Measurements from ENCODE around the gene OPALIN. TPM values are rescaled to one million over a fixed set of nuclear protein-coding genes. Genes with fewer than 3 reads are reported as not detected.
A peak's percentile ranks its signal among the peaks of the same experiment; 100 is the strongest.

OPALIN gene
- total and polyA plus RNA-seq, 2 experiments from 2014 or later, result not detected

DNA sequence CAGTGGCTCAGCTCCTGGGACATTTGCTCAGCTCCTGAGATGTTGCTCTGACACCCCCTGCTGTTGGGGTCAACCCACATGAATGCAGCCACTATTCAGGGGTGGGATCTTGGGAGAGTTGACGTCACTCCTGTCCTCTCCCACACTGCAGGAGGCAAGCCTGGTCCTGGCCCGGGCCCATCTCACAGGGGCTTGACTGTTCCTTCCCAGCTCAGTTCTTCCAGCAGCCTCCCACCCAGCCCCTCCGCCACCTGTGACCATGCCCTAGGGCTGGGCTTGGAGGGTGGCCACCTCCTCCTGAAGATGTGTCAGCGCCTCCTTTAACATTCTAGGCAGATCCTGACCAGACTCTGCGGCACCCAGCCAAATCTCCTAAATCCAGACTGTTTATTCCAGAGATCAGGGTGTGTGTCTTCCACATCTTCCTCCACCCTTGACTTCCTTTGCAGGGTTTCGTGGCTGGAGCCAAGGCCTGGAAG, 19.1 kb upstream of the OPALIN start:
- peak; percentile 50 for DNase-seq (ENCODE audit: low spot score)
- no peaks in the 10 kb centered on the region for H3K4me1 ChIP-seq (ENCODE audit: insufficient read depth)
- H3K4me3 ChIP-seq, result no peak overlapping the region
- H3K4me2 ChIP-seq, result no peak overlapping the region
- H3K27ac ChIP-seq, result no peak overlapping the region
- H3K27me3 ChIP-seq, result no peaks in the 10 kb centered on the region
- no peaks in the 10 kb centered on the region for H3K9me2 ChIP-seq (replicated peaks; ENCODE audit: insufficient read depth)
- H4K20me1 ChIP-seq (ENCODE audit: insufficient read depth, poor library complexity, severe bottlenecking), result no peaks in the 10 kb centered on the region
- H3K9me3 ChIP-seq (ENCODE audit: low read depth), result no peaks in the 10 kb centered on the region
- H3K36me3 ChIP-seq (replicated peaks; ENCODE audit: insufficient read depth, low read depth), result no peaks in the 10 kb centered on the region
- no peaks in the 10 kb centered on the region for H3K79me2 ChIP-seq
- H2AFZ ChIP-seq, result no peak overlapping the region
- 56% methylated on average over 6 of the region's 6 CpGs for WGBS (ENCODE audit: low lambda C conversion rate, missing lambda C conversion rate)
- TF ChIP-seq EZH2 (IDR thresholded peaks at IDR 0.05; ENCODE audit: borderline replicate concordance), result no peak
- TF ChIP-seq, protein P1, sequence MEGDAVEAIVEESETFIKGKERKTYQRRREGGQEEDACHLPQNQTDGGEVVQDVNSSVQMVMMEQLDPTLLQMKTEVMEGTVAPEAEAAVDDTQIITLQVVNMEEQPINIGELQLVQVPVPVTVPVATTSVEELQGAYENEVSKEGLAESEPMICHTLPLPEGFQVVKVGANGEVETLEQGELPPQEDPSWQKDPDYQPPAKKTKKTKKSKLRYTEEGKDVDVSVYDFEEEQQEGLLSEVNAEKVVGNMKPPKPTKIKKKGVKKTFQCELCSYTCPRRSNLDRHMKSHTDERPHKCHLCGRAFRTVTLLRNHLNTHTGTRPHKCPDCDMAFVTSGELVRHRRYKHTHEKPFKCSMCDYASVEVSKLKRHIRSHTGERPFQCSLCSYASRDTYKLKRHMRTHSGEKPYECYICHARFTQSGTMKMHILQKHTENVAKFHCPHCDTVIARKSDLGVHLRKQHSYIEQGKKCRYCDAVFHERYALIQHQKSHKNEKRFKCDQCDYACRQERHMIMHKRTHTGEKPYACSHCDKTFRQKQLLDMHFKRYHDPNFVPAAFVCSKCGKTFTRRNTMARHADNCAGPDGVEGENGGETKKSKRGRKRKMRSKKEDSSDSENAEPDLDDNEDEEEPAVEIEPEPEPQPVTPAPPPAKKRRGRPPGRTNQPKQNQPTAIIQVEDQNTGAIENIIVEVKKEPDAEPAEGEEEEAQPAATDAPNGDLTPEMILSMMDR (IDR thresholded peaks at IDR 0.05; ENCODE audit: poor library complexity), result no peak
- no peak for TF ChIP-seq EZH2phosphoT487 (IDR thresholded peaks at IDR 0.05; ENCODE audit: low read depth, severe bottlenecking, unreplicated experiment)

DNA sequence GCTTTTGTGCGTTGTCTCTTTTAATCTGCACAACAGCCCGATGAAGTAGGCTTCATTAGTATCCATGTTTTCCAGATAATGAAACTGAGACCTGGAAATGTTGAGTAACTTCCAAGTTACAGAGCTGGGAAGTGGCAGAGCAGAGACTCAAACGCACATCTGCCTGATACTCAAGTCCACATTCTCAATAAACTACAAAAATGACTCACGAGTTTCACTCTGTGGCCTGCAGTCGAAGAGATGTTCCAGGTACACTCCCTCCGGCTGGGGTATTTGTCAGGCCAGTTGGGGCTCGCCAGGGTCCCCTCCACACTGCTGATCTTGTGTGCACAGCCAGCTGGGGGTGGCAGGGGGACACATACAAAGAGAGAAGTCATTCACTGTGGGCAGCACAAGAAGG, 17.7 kb upstream of the OPALIN start:
- Histone ChIP-seq H3K4me1 (ENCODE audit: insufficient read depth) (no peaks in the 10 kb centered on the region), H3K36me3 (replicated peaks; ENCODE audit: insufficient read depth, low read depth) (no peaks in the 10 kb centered on the region), H3K4me2 (no peak overlapping the region), H3K9me2 (replicated peaks; ENCODE audit: insufficient read depth) (no peaks in the 10 kb centered on the region), H3K9me3 (ENCODE audit: low read depth) (no peaks in the 10 kb centered on the region), H2AFZ (no peak overlapping the region), H3K4me3 (no peak overlapping the region), H3K79me2 (no peaks in the 10 kb centered on the region), H3K27ac (no peak overlapping the region), H4K20me1 (ENCODE audit: insufficient read depth, poor library complexity, severe bottlenecking) (no peaks in the 10 kb centered on the region), H3K27me3 (no peaks in the 10 kb centered on the region)
- no peak for DNase-seq (ENCODE audit: low spot score)
- 63% methylated on average over 7 of the region's 7 CpGs for WGBS (ENCODE audit: low lambda C conversion rate, missing lambda C conversion rate)
- TF ChIP-seq EZH2phosphoT487 (IDR thresholded peaks at IDR 0.05; ENCODE audit: low read depth, severe bottlenecking, unreplicated experiment), result no peak
- TF ChIP-seq, protein P1 (IDR thresholded peaks at IDR 0.05; ENCODE audit: poor library complexity), result no peak

DNA sequence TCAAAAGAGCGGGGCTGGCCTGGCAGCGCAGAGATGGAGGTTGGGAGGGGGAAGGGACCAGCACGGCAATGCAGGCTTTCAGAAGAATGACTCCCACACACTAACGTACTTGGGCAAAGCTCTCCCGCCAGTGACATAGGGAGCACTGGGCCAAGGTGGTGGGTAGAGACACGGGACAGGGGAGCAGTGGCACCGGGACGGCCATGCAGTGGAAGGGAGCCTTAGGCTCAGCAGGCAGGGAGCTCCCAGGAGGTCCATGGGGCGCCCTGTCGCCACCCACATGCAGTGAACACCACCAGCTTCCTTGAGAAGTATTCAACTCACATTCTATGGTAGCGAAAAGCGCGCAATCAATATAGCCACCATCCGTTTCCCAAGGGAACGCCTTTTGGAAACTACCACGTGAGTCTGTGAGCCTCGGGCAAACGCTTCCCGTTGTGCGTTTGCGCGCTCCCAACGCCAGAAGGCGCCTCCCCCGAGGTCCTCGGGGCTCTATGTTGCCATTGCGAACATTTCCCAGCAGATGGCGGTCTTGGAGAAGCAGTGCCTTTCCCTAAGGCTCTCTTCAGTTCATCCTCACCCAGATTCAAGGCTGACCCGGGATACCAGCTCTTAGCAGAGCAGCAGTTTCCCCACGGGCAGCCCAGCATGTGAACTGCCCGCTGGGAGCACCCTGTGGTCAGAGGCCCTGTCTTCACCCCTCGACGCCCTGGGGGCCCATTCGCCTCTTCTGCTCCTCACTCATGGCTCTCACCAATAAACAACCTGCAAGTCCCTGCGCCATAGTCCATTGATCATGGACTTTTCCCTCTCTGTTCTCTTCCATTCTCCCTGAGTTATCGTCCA, 16.4 kb upstream of the OPALIN start:
- Histone ChIP-seq H3K4me1 (ENCODE audit: insufficient read depth) (no peaks in the 10 kb centered on the region), H3K27ac (no peak overlapping the region), H3K9me2 (replicated peaks; ENCODE audit: insufficient read depth) (no peaks in the 10 kb centered on the region), H3K27me3 (no peaks in the 10 kb centered on the region), H2AFZ (peak overlapping the region; percentile 6), H3K36me3 (replicated peaks; ENCODE audit: insufficient read depth, low read depth) (no peaks in the 10 kb centered on the region), H3K4me2 (peak overlapping the region; percentile 76), H3K79me2 (no peaks in the 10 kb centered on the region), H3K9me3 (ENCODE audit: low read depth) (no peaks in the 10 kb centered on the region), H3K4me3 (no peak overlapping the region), H4K20me1 (ENCODE audit: insufficient read depth, poor library complexity, severe bottlenecking) (no peaks in the 10 kb centered on the region)
- WGBS (ENCODE audit: low lambda C conversion rate, missing lambda C conversion rate), result 11% methylated on average over 35 of the region's 36 CpGs
- DNase-seq (ENCODE audit: low spot score), result peak; percentile 95
- TF ChIP-seq, protein P1 (IDR thresholded peaks at IDR 0.05; ENCODE audit: poor library complexity), result peak; percentile 98
- TF ChIP-seq EZH2 (IDR thresholded peaks at IDR 0.05; ENCODE audit: borderline replicate concordance), result no peak

All from hepatocyte (in vitro differentiated cells).